ENCODE data around the gene WDFY4. TPM values are rescaled to one million over a fixed set of nuclear protein-coding genes. Genes with fewer than 3 reads are reported as not detected.

WDFY4 gene
- polyA plus RNA-seq, 1 donor from 2014 or later = not detected

DNA sequence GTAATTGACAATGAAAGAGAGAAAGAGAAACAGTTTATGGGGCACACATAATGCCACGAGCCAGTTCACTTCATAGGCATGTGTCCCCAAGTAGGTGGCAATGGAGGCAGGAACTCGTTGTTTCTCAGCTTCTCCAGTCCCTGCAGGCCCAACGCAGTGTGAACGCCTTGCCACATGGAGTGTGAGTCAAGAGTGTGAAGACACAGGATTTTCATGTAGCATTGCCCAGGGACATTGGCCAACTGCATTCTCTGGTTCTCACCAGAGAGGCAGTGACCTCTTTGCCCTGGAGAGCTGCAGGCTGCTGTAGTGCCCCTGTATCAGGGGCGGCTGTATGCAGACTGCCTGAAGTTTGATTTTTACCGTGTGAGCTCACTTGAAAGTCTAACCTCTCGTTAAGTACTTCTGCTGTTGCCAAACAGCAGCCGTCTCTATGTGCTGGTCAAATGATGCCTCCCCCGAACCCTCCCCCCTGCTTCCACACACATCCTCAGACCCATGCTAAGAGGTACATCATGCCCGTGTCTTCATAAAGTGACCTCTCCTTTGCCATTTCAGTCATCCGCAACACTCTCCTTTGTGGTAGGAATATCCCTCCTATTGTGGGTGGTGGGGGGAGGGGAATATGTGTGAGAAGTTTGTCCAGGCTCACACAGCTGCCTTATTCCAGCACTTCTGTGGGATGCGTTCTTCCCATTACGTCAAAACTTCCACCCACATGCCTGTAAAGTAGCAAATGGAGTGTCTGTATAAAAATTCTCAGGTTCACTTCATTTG is 242.3 kb downstream of the WDFY4 start:
- Histone ChIP-seq H3K9ac (ENCODE audit: low read length) (no peak overlapping the region), H3K79me2 (replicated peaks; ENCODE audit: insufficient read depth, low read length) (no peaks in the 10 kb centered on the region), H3K36me3 (ENCODE audit: insufficient read depth, low read length) (no peaks in the 10 kb centered on the region), H4K20me1 (ENCODE audit: insufficient read depth) (no peaks in the 10 kb centered on the region), H2AFZ (ENCODE audit: low read depth, low read length) (no peak overlapping the region), H3K4me3 (ENCODE audit: low read length) (no peak overlapping the region), H3K27ac (ENCODE audit: low read length) (no peak overlapping the region), H3K4me2 (ENCODE audit: low read length) (no peak overlapping the region), H3K9me2 (ENCODE audit: insufficient read depth, low read length) (no peaks in the 10 kb centered on the region), H3F3A (ENCODE audit: insufficient read depth, low read length, poor library complexity, severe bottlenecking) (no peaks in the 10 kb centered on the region), H3K27me3 (ENCODE audit: insufficient read depth, low read depth, low read length) (no peaks in the 10 kb centered on the region), H3K9me3 (ENCODE audit: low read length) (no peaks in the 10 kb centered on the region)
- TF ChIP-seq SMC3 (conservative IDR thresholded peaks at IDR 0.05; ENCODE audit: poor library complexity) = no peak
- no peak for TF ChIP-seq POLR2AphosphoS5 (IDR thresholded peaks at IDR 0.05)
- TF ChIP-seq, protein P1, sequence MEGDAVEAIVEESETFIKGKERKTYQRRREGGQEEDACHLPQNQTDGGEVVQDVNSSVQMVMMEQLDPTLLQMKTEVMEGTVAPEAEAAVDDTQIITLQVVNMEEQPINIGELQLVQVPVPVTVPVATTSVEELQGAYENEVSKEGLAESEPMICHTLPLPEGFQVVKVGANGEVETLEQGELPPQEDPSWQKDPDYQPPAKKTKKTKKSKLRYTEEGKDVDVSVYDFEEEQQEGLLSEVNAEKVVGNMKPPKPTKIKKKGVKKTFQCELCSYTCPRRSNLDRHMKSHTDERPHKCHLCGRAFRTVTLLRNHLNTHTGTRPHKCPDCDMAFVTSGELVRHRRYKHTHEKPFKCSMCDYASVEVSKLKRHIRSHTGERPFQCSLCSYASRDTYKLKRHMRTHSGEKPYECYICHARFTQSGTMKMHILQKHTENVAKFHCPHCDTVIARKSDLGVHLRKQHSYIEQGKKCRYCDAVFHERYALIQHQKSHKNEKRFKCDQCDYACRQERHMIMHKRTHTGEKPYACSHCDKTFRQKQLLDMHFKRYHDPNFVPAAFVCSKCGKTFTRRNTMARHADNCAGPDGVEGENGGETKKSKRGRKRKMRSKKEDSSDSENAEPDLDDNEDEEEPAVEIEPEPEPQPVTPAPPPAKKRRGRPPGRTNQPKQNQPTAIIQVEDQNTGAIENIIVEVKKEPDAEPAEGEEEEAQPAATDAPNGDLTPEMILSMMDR (IDR thresholded peaks at IDR 0.05; ENCODE audit: poor library complexity, severe bottlenecking) = no peak
- TF ChIP-seq TAF1 (IDR thresholded peaks at IDR 0.05; ENCODE audit: low read depth) = no peak
- no peak for TF ChIP-seq EP300 (conservative IDR thresholded peaks at IDR 0.05; ENCODE audit: poor library complexity, severe bottlenecking)
- no peak for TF ChIP-seq RAD21 (conservative IDR thresholded peaks at IDR 0.05)
- TF ChIP-seq EZH2 (IDR thresholded peaks at IDR 0.05; ENCODE audit: borderline replicate concordance, insufficient read depth, low read length, poor library complexity, severe bottlenecking) = no peak
- TF ChIP-seq, protein P2, sequence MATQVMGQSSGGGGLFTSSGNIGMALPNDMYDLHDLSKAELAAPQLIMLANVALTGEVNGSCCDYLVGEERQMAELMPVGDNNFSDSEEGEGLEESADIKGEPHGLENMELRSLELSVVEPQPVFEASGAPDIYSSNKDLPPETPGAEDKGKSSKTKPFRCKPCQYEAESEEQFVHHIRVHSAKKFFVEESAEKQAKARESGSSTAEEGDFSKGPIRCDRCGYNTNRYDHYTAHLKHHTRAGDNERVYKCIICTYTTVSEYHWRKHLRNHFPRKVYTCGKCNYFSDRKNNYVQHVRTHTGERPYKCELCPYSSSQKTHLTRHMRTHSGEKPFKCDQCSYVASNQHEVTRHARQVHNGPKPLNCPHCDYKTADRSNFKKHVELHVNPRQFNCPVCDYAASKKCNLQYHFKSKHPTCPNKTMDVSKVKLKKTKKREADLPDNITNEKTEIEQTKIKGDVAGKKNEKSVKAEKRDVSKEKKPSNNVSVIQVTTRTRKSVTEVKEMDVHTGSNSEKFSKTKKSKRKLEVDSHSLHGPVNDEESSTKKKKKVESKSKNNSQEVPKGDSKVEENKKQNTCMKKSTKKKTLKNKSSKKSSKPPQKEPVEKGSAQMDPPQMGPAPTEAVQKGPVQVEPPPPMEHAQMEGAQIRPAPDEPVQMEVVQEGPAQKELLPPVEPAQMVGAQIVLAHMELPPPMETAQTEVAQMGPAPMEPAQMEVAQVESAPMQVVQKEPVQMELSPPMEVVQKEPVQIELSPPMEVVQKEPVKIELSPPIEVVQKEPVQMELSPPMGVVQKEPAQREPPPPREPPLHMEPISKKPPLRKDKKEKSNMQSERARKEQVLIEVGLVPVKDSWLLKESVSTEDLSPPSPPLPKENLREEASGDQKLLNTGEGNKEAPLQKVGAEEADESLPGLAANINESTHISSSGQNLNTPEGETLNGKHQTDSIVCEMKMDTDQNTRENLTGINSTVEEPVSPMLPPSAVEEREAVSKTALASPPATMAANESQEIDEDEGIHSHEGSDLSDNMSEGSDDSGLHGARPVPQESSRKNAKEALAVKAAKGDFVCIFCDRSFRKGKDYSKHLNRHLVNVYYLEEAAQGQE (IDR thresholded peaks at IDR 0.05; ENCODE audit: borderline replicate concordance) = no peak
- no peak for TF ChIP-seq MXI1 (conservative IDR thresholded peaks at IDR 0.05; ENCODE audit: poor library complexity, severe bottlenecking)

DNA sequence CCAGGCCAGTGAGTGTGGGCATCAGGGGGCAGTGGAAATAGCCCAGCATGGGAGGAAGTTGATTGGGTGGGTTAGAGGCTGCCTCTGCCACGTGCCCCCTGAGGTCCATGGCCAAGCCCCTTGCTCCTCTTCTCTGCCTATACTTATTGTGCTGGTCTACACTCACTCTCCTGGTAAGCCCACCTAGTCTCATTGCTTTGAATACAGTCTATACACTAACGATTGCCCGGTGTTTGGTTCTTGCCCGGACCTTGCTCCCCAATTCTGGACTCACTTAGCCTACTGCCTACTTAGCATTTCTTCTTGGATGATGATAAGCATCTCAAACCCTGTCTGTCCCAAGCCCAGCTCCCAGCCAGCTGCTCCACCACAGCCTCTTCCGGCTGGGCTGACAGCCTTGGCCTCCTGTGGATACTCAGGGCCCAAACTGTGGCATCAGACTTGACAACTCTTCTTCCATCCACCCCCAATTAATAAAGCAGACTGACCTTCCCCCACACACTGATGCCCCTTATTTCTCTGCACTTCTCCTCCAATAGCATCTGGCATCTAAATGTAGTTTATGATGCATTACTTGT is 244.8 kb downstream of the WDFY4 start:
- Histone ChIP-seq H3F3A (ENCODE audit: insufficient read depth, low read length, poor library complexity, severe bottlenecking) (no peaks in the 10 kb centered on the region), H3K9me2 (ENCODE audit: insufficient read depth, low read length) (no peaks in the 10 kb centered on the region), H3K9me3 (ENCODE audit: low read length) (no peaks in the 10 kb centered on the region), H3K4me2 (ENCODE audit: low read length) (no peak overlapping the region), H3K9ac (ENCODE audit: low read length) (no peak overlapping the region), H2AFZ (ENCODE audit: low read depth, low read length) (no peak overlapping the region), H3K27ac (ENCODE audit: low read length) (no peak overlapping the region), H3K4me3 (ENCODE audit: low read length) (no peak overlapping the region), H3K27me3 (ENCODE audit: insufficient read depth, low read depth, low read length) (no peaks in the 10 kb centered on the region), H4K20me1 (ENCODE audit: insufficient read depth) (no peaks in the 10 kb centered on the region), H3K79me2 (replicated peaks; ENCODE audit: insufficient read depth, low read length) (no peaks in the 10 kb centered on the region), H3K36me3 (ENCODE audit: insufficient read depth, low read length) (no peaks in the 10 kb centered on the region)
- TF ChIP-seq EZH2 (IDR thresholded peaks at IDR 0.05; ENCODE audit: borderline replicate concordance, insufficient read depth, low read length, poor library complexity, severe bottlenecking) (no peak), TAF1 (IDR thresholded peaks at IDR 0.05; ENCODE audit: low read depth) (no peak), EP300 (conservative IDR thresholded peaks at IDR 0.05; ENCODE audit: poor library complexity, severe bottlenecking) (no peak), POLR2AphosphoS5 (IDR thresholded peaks at IDR 0.05) (no peak), RAD21 (conservative IDR thresholded peaks at IDR 0.05) (no peak), MXI1 (conservative IDR thresholded peaks at IDR 0.05; ENCODE audit: poor library complexity, severe bottlenecking) (no peak), SMC3 (conservative IDR thresholded peaks at IDR 0.05; ENCODE audit: poor library complexity) (no peak)
- TF ChIP-seq, protein P1 (IDR thresholded peaks at IDR 0.05; ENCODE audit: poor library complexity, severe bottlenecking) = no peak
- TF ChIP-seq, protein P2 (IDR thresholded peaks at IDR 0.05; ENCODE audit: borderline replicate concordance) = no peak
